ENCODE measurements around the gene PLAC1. TPM values are rescaled to one million over a fixed set of nuclear protein-coding genes. Genes with fewer than 3 reads are reported as not detected.

The PLAC1 gene
- total RNA-seq, 2 donors from 2014 or later: not detected

GRCh38 chrX:134568285-134569016 is 89.8 kb downstream of the PLAC1 start:
- no peak for TF ChIP-seq CTCF (IDR thresholded peaks at IDR 0.05)

GRCh38 chrX:134566506-134566905 is 91.8 kb downstream of the PLAC1 start:
- H3K27me3 ChIP-seq: no peaks in the 10 kb centered on the region
- H3K4me1 ChIP-seq: no peaks in the 10 kb centered on the region
- no peak overlapping the region for H3K4me3 ChIP-seq
- no peaks in the 10 kb centered on the region for H3K9me3 ChIP-seq
- TF ChIP-seq CTCF (IDR thresholded peaks at IDR 0.05): no peak
- no peak overlapping the region for H3K27ac ChIP-seq
- H3K36me3 ChIP-seq: no peaks in the 10 kb centered on the region
- DNase-seq (ENCODE audit: low spot score): no peak

More at GRCh38 chrX:134568285-134569016, 89.8 kb downstream of the PLAC1 start:
- DNase-seq (ENCODE audit: low spot score): no peak
- Histone ChIP-seq H3K4me1 (no peaks in the 10 kb centered on the region), H3K9me3 (no peaks in the 10 kb centered on the region), H3K4me3 (no peak overlapping the region), H3K36me3 (no peaks in the 10 kb centered on the region), H3K27ac (no peak overlapping the region), H3K27me3 (no peaks in the 10 kb centered on the region)

- DNase-seq (ENCODE audit: low spot score): no peak
- no peaks in the 10 kb centered on the region for H3K27me3 ChIP-seq
- H3K4me1 ChIP-seq: no peaks in the 10 kb centered on the region
- no peak overlapping the region for H3K27ac ChIP-seq
- H3K4me3 ChIP-seq: no peak overlapping the region
- H3K36me3 ChIP-seq: no peaks in the 10 kb centered on the region
- H3K9me3 ChIP-seq: no peaks in the 10 kb centered on the region
- TF ChIP-seq CTCF (IDR thresholded peaks at IDR 0.05): no peak
Measured at GRCh38 chrX:134562002-134562401, 96.3 kb downstream of the PLAC1 start.

- Histone ChIP-seq H3K9me3 (no peaks in the 10 kb centered on the region), H3K4me1 (no peaks in the 10 kb centered on the region), H3K27ac (no peak overlapping the region), H3K4me3 (no peak overlapping the region), H3K36me3 (no peaks in the 10 kb centered on the region), H3K27me3 (no peaks in the 10 kb centered on the region)
- no peak for DNase-seq (ENCODE audit: low spot score)
- TF ChIP-seq CTCF (IDR thresholded peaks at IDR 0.05): no peak
Measured at GRCh38 chrX:134558133-134558532, 100.1 kb downstream of the PLAC1 start.

GRCh38 chrX:134554291-134554690 is 104.0 kb downstream of the PLAC1 start:
- DNase-seq (ENCODE audit: low spot score): no peak
- H3K27me3 ChIP-seq: no peaks in the 10 kb centered on the region
- no peaks in the 10 kb centered on the region for H3K36me3 ChIP-seq
- no peaks in the 10 kb centered on the region for H3K9me3 ChIP-seq
- no peak for TF ChIP-seq CTCF (IDR thresholded peaks at IDR 0.05)
- no peak overlapping the region for H3K4me3 ChIP-seq
- H3K27ac ChIP-seq: no peak overlapping the region
- H3K4me1 ChIP-seq: no peaks in the 10 kb centered on the region

- DNase-seq (ENCODE audit: low spot score): no peak
- no peak for TF ChIP-seq CTCF (IDR thresholded peaks at IDR 0.05)
- H3K36me3 ChIP-seq: no peaks in the 10 kb centered on the region
- no peaks in the 10 kb centered on the region for H3K9me3 ChIP-seq
- H3K27me3 ChIP-seq: peaks cover 0 to under 1% of the 10 kb centered on the region in 2 donors
- no peaks in the 10 kb centered on the region for H3K4me1 ChIP-seq
- no peak overlapping the region for H3K27ac ChIP-seq
- no peak overlapping the region for H3K4me3 ChIP-seq
Measured at GRCh38 chrX:134552351-134552750, 105.9 kb downstream of the PLAC1 start.

All from right atrium auricular region (tissue), 2 donors.